ENCODE data around the gene LRRC2.

Gene LRRC2

GRCh38 chr3:46489875-46490274, 76.2 kb downstream of the LRRC2 start:
- Histone ChIP-seq H3K4me3 (no peak overlapping the region), H3K27ac (peak overlapping the region in 2 of 21 experiments; percentile 10 to 33)

GRCh38 chr3:46489381-46489780, 76.7 kb downstream of the LRRC2 start:
- Histone ChIP-seq H3K27ac (peak overlapping the region in 3 of 21 experiments; percentile 10 to 61 (median 33)), H3K4me3 (no peak overlapping the region)

- Histone ChIP-seq H3K4me3 (no peak overlapping the region), H3K27ac (peak overlapping the region in 3 of 21 experiments; percentile 10 to 61 (median 33))
Measured at GRCh38 chr3:46488735-46489361, 77.3 kb downstream of the LRRC2 start.

GRCh38 chr3:46485779-46486175, 80.3 kb downstream of the LRRC2 start:
- no peak overlapping the region for H3K27ac ChIP-seq
- H3K4me3 ChIP-seq, result no peak overlapping the region

GRCh38 chr3:46484911-46485778, 81.0 kb downstream of the LRRC2 start:
- Histone ChIP-seq H3K27ac (no peak overlapping the region), H3K4me3 (no peak overlapping the region)

GRCh38 chr3:46484388-46484787, 81.7 kb downstream of the LRRC2 start:
- H3K4me3 ChIP-seq, result no peak overlapping the region
- H3K27ac ChIP-seq, result no peak overlapping the region

GRCh38 chr3:46483825-46484224, 82.3 kb downstream of the LRRC2 start:
- H3K4me3 ChIP-seq, result no peak overlapping the region
- no peak overlapping the region for H3K27ac ChIP-seq

GRCh38 chr3:46482632-46483350, 83.3 kb downstream of the LRRC2 start:
- Histone ChIP-seq H3K4me3 (no peak overlapping the region), H3K27ac (no peak overlapping the region)

GRCh38 chr3:46481636-46482035, 84.5 kb downstream of the LRRC2 start:
- no peak overlapping the region for H3K27ac ChIP-seq
- H3K4me3 ChIP-seq, result no peak overlapping the region

GRCh38 chr3:46480491-46481195, 85.5 kb downstream of the LRRC2 start:
- no peak overlapping the region for H3K4me3 ChIP-seq
- no peak overlapping the region for H3K27ac ChIP-seq

GRCh38 chr3:46479696-46480095, 86.4 kb downstream of the LRRC2 start:
- H3K27ac ChIP-seq, result no peak overlapping the region
- H3K4me3 ChIP-seq, result no peak overlapping the region

- no peak overlapping the region for H3K27ac ChIP-seq
- no peak overlapping the region for H3K4me3 ChIP-seq
Measured at GRCh38 chr3:46479021-46479420, 87.1 kb downstream of the LRRC2 start.

- Histone ChIP-seq H3K4me3 (no peak overlapping the region), H3K27ac (no peak overlapping the region)
Measured at GRCh38 chr3:46478341-46478740, 87.8 kb downstream of the LRRC2 start.

- H3K4me3 ChIP-seq, result no peak overlapping the region
- H3K27ac ChIP-seq, result no peak overlapping the region
Measured at GRCh38 chr3:46477756-46478155, 88.3 kb downstream of the LRRC2 start.

GRCh38 chr3:46477145-46477544, 89.0 kb downstream of the LRRC2 start:
- no peak overlapping the region for H3K27ac ChIP-seq

GRCh38 chr3:46472736-46473135, 93.4 kb downstream of the LRRC2 start:
- Histone ChIP-seq H3K4me3 (no peak overlapping the region), H3K27ac (no peak overlapping the region)

More at GRCh38 chr3:46477145-46477544, 89.0 kb downstream of the LRRC2 start:
- no peak overlapping the region for H3K4me3 ChIP-seq

- Histone ChIP-seq H3K4me3 (no peak overlapping the region), H3K27ac (no peak overlapping the region)
Measured at GRCh38 chr3:46471371-46471914, 94.7 kb downstream of the LRRC2 start.

GRCh38 chr3:46470831-46471230, 95.3 kb downstream of the LRRC2 start:
- H3K27ac ChIP-seq, result no peak overlapping the region
- no peak overlapping the region for H3K4me3 ChIP-seq

- H3K27ac ChIP-seq, result peak overlapping the region in 2 of 21 experiments; percentile 9 to 12
- H3K4me3 ChIP-seq, result no peak overlapping the region
Measured at GRCh38 chr3:46469680-46470357, 96.3 kb downstream of the LRRC2 start.
